GM21367 (cell line): ENCODE results near the gene ZNHIT6.
A peak's percentile ranks its signal among the peaks of the same experiment; 100 is the strongest.
"Not testable (repeated sequence)": the region's sequence is repeated elsewhere in the genome, so short reads cannot be mapped to it uniquely, and the experiment has no call there.

ENCODE experiments used
- ATAC-seq: cut with Tn5 transposase; IDR thresholded peaks from one replicate; pipeline ENCODE4 v1.9.1; 2021; ENCODE audit not compliant: unreplicated experiment

The ZNHIT6 gene

GRCh38 chr1:85707990-85708828 lies at the start of gene ZNHIT6:
Gene ZNHIT6, minus strand, starts transcription at chr1:85708433. Its CDS starts 149 bp downstream, at chr1:85708284.
- ATAC-seq: peak; percentile 89

- ATAC-seq: peak; percentile 47
These were observed 48.6 kb upstream of the ZNHIT6 start for GRCh38 chr1:85756864-85757263.

- no peak for ATAC-seq
These were observed 39.9 kb upstream of the ZNHIT6 start for GRCh38 chr1:85748120-85748519.

GRCh38 chr1:85746777-85747176 lies 38.5 kb upstream of the ZNHIT6 start:
- no peak for ATAC-seq

GRCh38 chr1:85743814-85744213 lies 35.6 kb upstream of the ZNHIT6 start:
- no peak for ATAC-seq

GRCh38 chr1:85734931-85735330 lies 26.7 kb upstream of the ZNHIT6 start:
- no peak for ATAC-seq

GRCh38 chr1:85718678-85719340 lies 10.6 kb upstream of the ZNHIT6 start:
- no peak for ATAC-seq

- not testable (repeated sequence) for ATAC-seq
These were observed 6.3 kb upstream of the ZNHIT6 start for GRCh38 chr1:85714418-85715114.

GRCh38 chr1:85708829-85709227 lies 595 bp upstream of the ZNHIT6 start:
- no peak for ATAC-seq

GRCh38 chr1:85707267-85707989 lies 805 bp downstream of the ZNHIT6 start:
- peak; percentile 23 for ATAC-seq

GRCh38 chr1:85705940-85706339 lies 2.3 kb downstream of the ZNHIT6 start:
- ATAC-seq: no peak

GRCh38 chr1:85700422-85700821 lies 7.8 kb downstream of the ZNHIT6 start:
- ATAC-seq: no peak

- no peak for ATAC-seq
These were observed 10.3 kb downstream of the ZNHIT6 start for GRCh38 chr1:85697895-85698294.

GRCh38 chr1:85692730-85693314 lies 15.4 kb downstream of the ZNHIT6 start:
- no peak for ATAC-seq

- ATAC-seq: no peak
These were observed 18.3 kb downstream of the ZNHIT6 start for GRCh38 chr1:85689775-85690404.

GRCh38 chr1:85683292-85684025 lies 24.8 kb downstream of the ZNHIT6 start:
- no peak for ATAC-seq

GRCh38 chr1:85681087-85681486 lies 27.1 kb downstream of the ZNHIT6 start:
- ATAC-seq: no peak

- no peak for ATAC-seq
These were observed 30.0 kb downstream of the ZNHIT6 start for GRCh38 chr1:85678193-85678592.

- ATAC-seq: no peak
These were observed 30.6 kb downstream of the ZNHIT6 start for GRCh38 chr1:85677656-85678055.
